Type B pancreatic cell (in vitro differentiated cells): ENCODE measurements around the gene COMT. TPM values are rescaled to one million over a fixed set of nuclear protein-coding genes. Genes with fewer than 3 reads are reported as not detected.

ENCODE experiments used
- DNase-seq: peaks from one replicate; pipeline ENCODE4 v3.0.0; 2021; ENCODE audit warnings: mixed read lengths; ENCODE audit not compliant: unreplicated experiment; ENCODE audit errors: extremely low spot score
- H3K27ac Mint-ChIP-seq: 2 replicates; pipeline ENCODE4 v1.8.0; 2021; ENCODE audit warnings: mild to moderate bottlenecking, mixed read lengths
- H3K27me3 Mint-ChIP-seq: 2 replicates; pipeline ENCODE4 v1.8.0; 2021; ENCODE audit warnings: mixed read lengths
- H3K36me3 Mint-ChIP-seq: 2 replicates; pipeline ENCODE4 v1.8.0; 2021; ENCODE audit warnings: mixed read lengths
- H3K4me1 Mint-ChIP-seq: one replicate; pipeline ENCODE4 v1.8.0; 2021; ENCODE audit warnings: mixed read lengths; ENCODE audit not compliant: unreplicated experiment
- H3K4me3 Mint-ChIP-seq: 2 replicates; pipeline ENCODE4 v1.8.0; 2021; ENCODE audit warnings: mild to moderate bottlenecking, mixed read lengths
- H3K9me3 Mint-ChIP-seq: 2 replicates; pipeline ENCODE4 v1.8.0; 2021; ENCODE audit warnings: mixed read lengths
- CTCF ChIP-seq: fragments of 200-600 bp; sonication (generic); conservative IDR thresholded peaks from 2 replicates; pipeline ENCODE4 v1.5.0; 2021; ENCODE audit warnings: antibody characterized with exemption, mild to moderate bottlenecking
- total RNA-seq: library from RNA; stranded (reverse); gene quantifications from 2 replicates; pipeline ENCODE4 v1.2.1, GENCODE V29; 2021; ENCODE audit warnings: low replicate concordance

COMT gene
- total RNA-seq, 1 donor from 2014 or later, result 87.4 TPM

- Mint-ChIP-seq H3K4me1 (no peaks in the 10 kb centered on the region), H3K4me3 (no peak overlapping the region), H3K27ac (no peak overlapping the region), H3K36me3 (peaks cover 29% of the 10 kb centered on the region), H3K27me3 (no peaks in the 10 kb centered on the region), H3K9me3 (peaks cover 9% of the 10 kb centered on the region)
- TF ChIP-seq CTCF, result no peak
- DNase-seq, result no peak
Measured at GRCh38 chr22:19936513-19936912, 5.1 kb upstream of the COMT start.

GRCh38 chr22:19937616-19938473 is 3.7 kb upstream of the COMT start:
- H3K27me3 Mint-ChIP-seq, result no peaks in the 10 kb centered on the region
- H3K36me3 Mint-ChIP-seq, result peaks cover 29% of the 10 kb centered on the region
- no peak for DNase-seq
- H3K27ac Mint-ChIP-seq, result no peak overlapping the region
- TF ChIP-seq CTCF, result no peak
- no peak overlapping the region for H3K4me3 Mint-ChIP-seq
- H3K9me3 Mint-ChIP-seq, result peaks cover 9% of the 10 kb centered on the region
- peaks cover 9% of the 10 kb centered on the region for H3K4me1 Mint-ChIP-seq

GRCh38 chr22:19940536-19941364 is 822 bp upstream of the COMT start:
- Mint-ChIP-seq H3K9me3 (peaks cover 9% of the 10 kb centered on the region), H3K27me3 (no peaks in the 10 kb centered on the region), H3K4me3 (peak overlapping the region; percentile 95), H3K4me1 (peaks cover 19% of the 10 kb centered on the region), H3K27ac (peak overlapping the region; percentile 29), H3K36me3 (peaks cover 26% of the 10 kb centered on the region)
- TF ChIP-seq CTCF, result peak; percentile 23
- DNase-seq, result no peak

GRCh38 chr22:19942157-19943081 is 847 bp downstream of the COMT start:
- no peak for TF ChIP-seq CTCF
- H3K4me3 Mint-ChIP-seq, result peak overlapping the region; percentile 95
- H3K27me3 Mint-ChIP-seq, result no peaks in the 10 kb centered on the region
- peaks cover 12% of the 10 kb centered on the region for H3K36me3 Mint-ChIP-seq
- no peak for DNase-seq
- no peaks in the 10 kb centered on the region for H3K9me3 Mint-ChIP-seq
- peak overlapping the region; percentile 95 for H3K27ac Mint-ChIP-seq
- peaks cover 19% of the 10 kb centered on the region for H3K4me1 Mint-ChIP-seq
